Endothelial cell of umbilical vein (primary cell): ENCODE measurements around the gene SAMD1.

Experiments
- CTCF ChIP-seq, 2 donors: IDR thresholded peaks; 1 replicate in 1 of 2; 2 replicates in 1 of 2; pipeline ENCODE4 v1.5.1; 2011; ENCODE audit warnings: low read length in 2 of 2, mild to moderate bottlenecking in 2 of 2, moderate library complexity in 2 of 2, control low read depth in 1 of 2, inconsistent platforms in 1 of 2, low read depth in 1 of 2; ENCODE audit not compliant: insufficient read depth in 1 of 2; ENCODE audit errors: extremely low read depth in 1 of 2
- EZH2 ChIP-seq: IDR thresholded peaks from 2 replicates; pipeline ENCODE4 v1.6.1; 2012; ENCODE audit warnings: borderline replicate concordance, low read depth, mild to moderate bottlenecking, moderate library complexity, low read length, inconsistent platforms; ENCODE audit not compliant: severe bottlenecking
- MAX ChIP-seq: IDR thresholded peaks from 2 replicates; pipeline ENCODE4 v1.6.1; 2011; ENCODE audit not compliant: insufficient read depth, insufficient read length
- MYC ChIP-seq: IDR thresholded peaks from one replicate; pipeline ENCODE4 v1.6.1; 2011; ENCODE audit warnings: mild to moderate bottlenecking, low read depth, low read length
- POLR2A ChIP-seq: IDR thresholded peaks from 2 replicates; pipeline ENCODE4 v1.6.1; 2012; ENCODE audit warnings: low read depth, mild to moderate bottlenecking, control low read depth, low read length
- POLR2AphosphoS5 ChIP-seq: IDR thresholded peaks from 2 replicates; pipeline ENCODE4 v1.6.1; 2012; ENCODE audit warnings: low read depth, mild to moderate bottlenecking, control low read depth, low read length, moderate library complexity; ENCODE audit not compliant: insufficient read depth

- no peak for TF ChIP-seq POLR2A
- TF ChIP-seq EZH2 = no peak
- TF ChIP-seq CTCF (IDR thresholded peaks at IDR 0.05; ENCODE audit: extremely low read depth in 1 of 2, insufficient read depth in 1 of 2, low read depth in 1 of 2, low read length in 2 of 2) = no peak
- TF ChIP-seq MAX = no peak
- TF ChIP-seq MYC = no peak
- no peak for TF ChIP-seq POLR2AphosphoS5
Measured at GRCh38 chr19:14105680-14106079, 15.1 kb upstream of the SAMD1 start.
